Muscle layer of duodenum (tissue), 2 donors: ENCODE results near the gene CKS1B.

Experiments used
- H3K27ac ChIP-seq: one replicate; pipeline ENCODE4 v1.7.0; 2013; ENCODE audit warnings: mild to moderate bottlenecking, low read length
- H3K27me3 ChIP-seq: one replicate; pipeline ENCODE4 v1.7.0; 2013; ENCODE audit warnings: low read depth, mild to moderate bottlenecking, control low read depth, low read length
- H3K36me3 ChIP-seq, 2 donors: one replicate each; pipeline ENCODE4 v1.7.0; 2013; ENCODE audit warnings: low read length in 2 of 2, control low read depth in 1 of 2, mild to moderate bottlenecking in 1 of 2; ENCODE audit not compliant: insufficient read depth in 2 of 2, control insufficient read depth in 1 of 2
- H3K4me1 ChIP-seq, 2 donors: one replicate each; pipeline ENCODE4 v1.7.0; 2013; ENCODE audit warnings: low read length in 2 of 2, mild to moderate bottlenecking in 2 of 2, control low read depth in 1 of 2, moderate library complexity in 1 of 2; ENCODE audit not compliant: insufficient read depth in 2 of 2, control insufficient read depth in 1 of 2
- H3K4me3 ChIP-seq, 2 donors: one replicate each; pipeline ENCODE4 v1.7.0; 2013; ENCODE audit warnings: low read length in 2 of 2, low read depth in 1 of 2, mild to moderate bottlenecking in 1 of 2
- H3K9me3 ChIP-seq, 2 donors: one replicate each; pipeline ENCODE4 v1.7.0; 2013; ENCODE audit warnings: low read length in 2 of 2, control low read depth in 1 of 2, mild to moderate bottlenecking in 1 of 2; ENCODE audit not compliant: control insufficient read depth in 1 of 2
- donor health status: healthy.

Gene CKS1B

GRCh38 chr1:155008015-155008941 is 33.8 kb downstream of the CKS1B start:
- peaks cover 35 to 54% of the 10 kb centered on the region in 2 donors for H3K4me1 ChIP-seq
- peak overlapping the region; percentile 86 for H3K27ac ChIP-seq
- H3K36me3 ChIP-seq, result no peaks in the 10 kb centered on the region
- no peaks in the 10 kb centered on the region for H3K27me3 ChIP-seq
- H3K4me3 ChIP-seq, result peak overlapping the region; percentile 30 to 53
- no peaks in the 10 kb centered on the region for H3K9me3 ChIP-seq

GRCh38 chr1:155009221-155009711 is 34.8 kb downstream of the CKS1B start:
- Histone ChIP-seq H3K27ac (peak overlapping the region; percentile 86), H3K9me3 (no peaks in the 10 kb centered on the region), H3K27me3 (no peaks in the 10 kb centered on the region), H3K36me3 (peaks cover 0 to 3% of the 10 kb centered on the region in 2 donors), H3K4me3 (peak overlapping the region; percentile 27 to 53), H3K4me1 (peaks cover 35 to 48% of the 10 kb centered on the region in 2 donors)

GRCh38 chr1:155009742-155010141 is 35.3 kb downstream of the CKS1B start:
- peaks cover 0 to 8% of the 10 kb centered on the region in 2 donors for H3K36me3 ChIP-seq
- peak overlapping the region; percentile 2 to 27 for H3K4me3 ChIP-seq
- H3K9me3 ChIP-seq, result no peaks in the 10 kb centered on the region
- no peak overlapping the region for H3K27ac ChIP-seq
- H3K27me3 ChIP-seq, result no peaks in the 10 kb centered on the region
- H3K4me1 ChIP-seq, result peaks cover 35 to 43% of the 10 kb centered on the region in 2 donors

DNA sequence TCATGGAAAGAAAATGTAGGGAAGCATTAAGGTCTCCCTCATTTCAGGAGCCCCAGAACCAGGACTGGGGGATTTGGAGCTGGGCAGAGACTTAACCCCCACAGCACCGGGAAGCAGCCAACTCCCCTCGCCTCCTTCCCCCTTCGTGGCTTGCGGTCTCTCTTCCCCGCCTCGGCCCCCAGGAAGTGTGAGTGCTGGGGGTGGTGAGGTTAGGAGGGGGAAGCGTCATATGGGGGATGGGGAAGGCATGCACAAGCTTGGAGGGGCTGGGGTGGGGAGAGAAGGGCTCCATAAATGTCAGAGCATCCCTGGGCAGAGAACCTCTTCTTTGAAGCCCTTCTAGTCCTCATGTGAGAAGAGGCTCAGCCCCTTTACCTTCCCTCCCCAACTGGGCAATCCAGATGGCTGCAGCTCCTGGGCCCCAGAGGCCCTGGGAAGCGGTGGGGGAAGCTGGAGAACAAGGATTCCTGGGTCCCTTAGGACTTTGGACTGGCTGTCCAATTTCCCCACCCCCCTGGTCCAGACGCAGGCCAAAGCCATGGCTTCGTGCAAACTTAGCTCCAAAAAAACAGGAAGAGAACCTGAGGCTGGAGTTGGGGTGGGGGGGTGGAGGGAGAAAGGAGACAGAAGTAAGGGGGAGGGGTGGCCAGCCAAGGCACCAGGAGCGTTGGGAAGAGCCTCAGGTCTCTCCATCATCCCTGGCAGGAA is 35.9 kb downstream of the CKS1B start:
- H3K9me3 ChIP-seq, result no peaks in the 10 kb centered on the region
- H3K36me3 ChIP-seq, result peaks cover 0 to 14% of the 10 kb centered on the region in 2 donors
- H3K27ac ChIP-seq, result peak overlapping the region; percentile 56
- H3K4me3 ChIP-seq, result peak overlapping the region; percentile 2 to 27
- H3K4me1 ChIP-seq, result peaks cover 35 to 37% of the 10 kb centered on the region in 2 donors
- no peaks in the 10 kb centered on the region for H3K27me3 ChIP-seq

GRCh38 chr1:155011004-155011416 is 36.5 kb downstream of the CKS1B start:
- no peaks in the 10 kb centered on the region for H3K9me3 ChIP-seq
- peaks cover 4 to 19% of the 10 kb centered on the region in 2 donors for H3K36me3 ChIP-seq
- peaks cover 31 to 38% of the 10 kb centered on the region in 2 donors for H3K4me1 ChIP-seq
- H3K27me3 ChIP-seq, result no peaks in the 10 kb centered on the region
- peak overlapping the region; percentile 56 for H3K27ac ChIP-seq
- no peak overlapping the region for H3K4me3 ChIP-seq

GRCh38 chr1:155011437-155012025 is 37.0 kb downstream of the CKS1B start:
- peaks cover 4 to 23% of the 10 kb centered on the region in 2 donors for H3K36me3 ChIP-seq
- H3K9me3 ChIP-seq, result no peaks in the 10 kb centered on the region
- H3K27me3 ChIP-seq, result no peaks in the 10 kb centered on the region
- H3K27ac ChIP-seq, result peak overlapping the region; percentile 56
- no peak overlapping the region for H3K4me3 ChIP-seq
- H3K4me1 ChIP-seq, result peaks cover 31 to 33% of the 10 kb centered on the region in 2 donors

DNA sequence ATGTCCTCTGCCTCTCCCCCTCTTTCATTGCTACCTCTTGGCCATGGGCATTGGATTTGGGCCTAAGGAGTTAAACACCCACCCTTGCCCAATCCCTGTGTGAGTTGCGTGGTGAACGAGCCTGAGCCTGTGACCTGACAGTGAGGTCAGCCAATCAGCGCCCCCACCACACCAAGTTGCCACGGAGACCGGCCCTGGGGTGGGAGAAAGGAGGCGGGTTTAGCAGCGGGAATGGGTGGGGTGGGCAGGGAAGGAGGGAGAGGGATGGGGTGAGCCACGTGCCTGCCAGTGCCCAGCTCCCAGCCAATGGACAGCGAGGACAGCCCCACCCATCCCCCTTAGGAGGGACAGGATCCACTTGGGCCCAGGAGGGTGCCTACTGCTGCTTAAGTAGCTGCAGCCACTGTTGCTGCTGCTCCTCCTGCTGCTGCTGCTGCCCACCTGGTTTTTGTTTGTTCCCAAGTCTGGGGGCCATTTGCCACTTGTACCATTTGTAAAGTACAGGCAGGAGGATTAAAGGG is 37.6 kb downstream of the CKS1B start:
- H3K27me3 ChIP-seq, result no peaks in the 10 kb centered on the region
- H3K4me1 ChIP-seq, result peaks cover 28 to 34% of the 10 kb centered on the region in 2 donors
- H3K36me3 ChIP-seq, result peaks cover 4 to 23% of the 10 kb centered on the region in 2 donors
- peak overlapping the region; percentile 74 for H3K27ac ChIP-seq
- H3K4me3 ChIP-seq, result no peak overlapping the region
- H3K9me3 ChIP-seq, result no peaks in the 10 kb centered on the region

GRCh38 chr1:155012776-155013602 is 38.5 kb downstream of the CKS1B start:
- H3K27me3 ChIP-seq, result no peaks in the 10 kb centered on the region
- H3K27ac ChIP-seq, result peak overlapping the region; percentile 74
- peaks cover 4 to 23% of the 10 kb centered on the region in 2 donors for H3K36me3 ChIP-seq
- no peak overlapping the region for H3K4me3 ChIP-seq
- H3K4me1 ChIP-seq, result peaks cover 22 to 37% of the 10 kb centered on the region in 2 donors
- no peaks in the 10 kb centered on the region for H3K9me3 ChIP-seq

GRCh38 chr1:155013632-155014031 is 39.2 kb downstream of the CKS1B start:
- Histone ChIP-seq H3K4me3 (no peak overlapping the region), H3K4me1 (peaks cover 22 to 40% of the 10 kb centered on the region in 2 donors), H3K27ac (peak overlapping the region; percentile 74), H3K36me3 (peaks cover 4 to 23% of the 10 kb centered on the region in 2 donors), H3K27me3 (no peaks in the 10 kb centered on the region), H3K9me3 (no peaks in the 10 kb centered on the region)
